Neuronal stem cell (in vitro differentiated cells): Measurements from ENCODE around the gene SPAG5.

Experiments used
- DNase-seq: peaks from one replicate; pipeline ENCODE4 v3.0.0-alpha.2; 2013; ENCODE audit warnings: low spot score
- H2AFZ ChIP-seq: one replicate; pipeline ENCODE4 v1.6.1; 2013; ENCODE audit warnings: mild to moderate bottlenecking, low read length, inconsistent platforms
- H2AK5ac ChIP-seq: 2 replicates; pipeline ENCODE4 v1.6.1; 2013; ENCODE audit warnings: low read depth, mild to moderate bottlenecking, inconsistent platforms, low read length, moderate library complexity, mixed read lengths
- H2BK120ac ChIP-seq: 2 replicates; pipeline ENCODE4 v1.6.1; 2013; ENCODE audit warnings: low read depth, mild to moderate bottlenecking, inconsistent platforms, low read length, moderate library complexity, mixed read lengths
- H2BK12ac ChIP-seq: one replicate; pipeline ENCODE4 v1.6.1; 2013; ENCODE audit warnings: low read length, inconsistent platforms
- H2BK15ac ChIP-seq: 2 replicates; pipeline ENCODE4 v1.6.1; 2013; ENCODE audit warnings: mild to moderate bottlenecking, low read length, inconsistent platforms, mixed read lengths
- H2BK5ac ChIP-seq: one replicate; pipeline ENCODE4 v1.6.1; 2013; ENCODE audit warnings: inconsistent platforms, mild to moderate bottlenecking, low read length, moderate library complexity
- H3K14ac ChIP-seq: one replicate; pipeline ENCODE4 v1.6.1; 2013; ENCODE audit warnings: low read length, inconsistent platforms
- H3K18ac ChIP-seq: 2 replicates; pipeline ENCODE4 v1.6.1; 2013; ENCODE audit warnings: low read length, inconsistent platforms
- H3K23ac ChIP-seq: 2 replicates; pipeline ENCODE4 v1.6.1; 2013; ENCODE audit warnings: low read depth, mild to moderate bottlenecking, mixed read lengths, low read length, inconsistent platforms; ENCODE audit not compliant: poor library complexity
- H3K27ac ChIP-seq: replicated peaks from 3 replicates; pipeline ENCODE4 v1.5.1; 2013; ENCODE audit warnings: low read length, inconsistent platforms
- H3K27me3 ChIP-seq, 3 experiments: 2 replicates each; pipeline ENCODE4 v1.6.1; 2013; ENCODE audit warnings: low read length in 3 of 3, mild to moderate bottlenecking in 2 of 3, inconsistent platforms in 1 of 3, low read depth in 1 of 3, mixed read lengths in 1 of 3, moderate library complexity in 1 of 3; ENCODE audit not compliant: control insufficient read depth in 3 of 3, insufficient read depth in 3 of 3
- H3K36me3 ChIP-seq, 2 donors: replicated peaks in 1 of 2; 2 replicates each; pipeline ENCODE4 v1.6.1; 2013; ENCODE audit warnings: low read length in 2 of 2; ENCODE audit not compliant: control insufficient read depth in 2 of 2, insufficient read depth in 2 of 2
- H3K4ac ChIP-seq: 2 replicates; pipeline ENCODE4 v1.6.1; 2013; ENCODE audit warnings: inconsistent platforms, mild to moderate bottlenecking, low read length, moderate library complexity
- H3K4me1 ChIP-seq, 2 donors: 1 replicate in 1 of 2; 2 replicates in 1 of 2; pipeline ENCODE4 v1.6.1; 2013; ENCODE audit warnings: low read length in 2 of 2, low read depth in 1 of 2; ENCODE audit not compliant: control insufficient read depth in 2 of 2, insufficient read depth in 1 of 2
- H3K4me2 ChIP-seq: one replicate; pipeline ENCODE4 v1.6.1; 2013; ENCODE audit warnings: mild to moderate bottlenecking, low read length, inconsistent platforms; ENCODE audit not compliant: insufficient read depth, poor library complexity, severe bottlenecking
- H3K4me3 ChIP-seq, 2 donors: 2 replicates each; pipeline ENCODE4 v1.5.1; 2013; ENCODE audit warnings: low read length in 2 of 2, mild to moderate bottlenecking in 2 of 2, inconsistent platforms in 1 of 2, moderate library complexity in 1 of 2
- H3K79me1 ChIP-seq: one replicate; pipeline ENCODE4 v1.6.1; 2013; ENCODE audit warnings: low read depth, mild to moderate bottlenecking, inconsistent platforms, low read length, moderate library complexity
- H3K9ac ChIP-seq: one replicate; pipeline ENCODE4 v1.6.1; 2013; ENCODE audit warnings: mild to moderate bottlenecking, low read depth, low read length, inconsistent platforms; ENCODE audit not compliant: poor library complexity
- H3K9me3 ChIP-seq, 2 donors: replicated peaks in 1 of 2; 2 replicates each; pipeline versions ENCODE3 to v1.6.1; 2013; ENCODE audit warnings: low read length in 2 of 2, mild to moderate bottlenecking in 2 of 2, inconsistent platforms in 1 of 2, low read depth in 1 of 2, mixed read lengths in 1 of 2, moderate library complexity in 1 of 2; ENCODE audit not compliant: control insufficient read depth in 2 of 2, insufficient read depth in 1 of 2
- H4K8ac ChIP-seq: one replicate; pipeline ENCODE4 v1.6.1; 2013; ENCODE audit warnings: low read depth, mild to moderate bottlenecking, inconsistent platforms, low read length, moderate library complexity
- H4K91ac ChIP-seq: one replicate; pipeline ENCODE4 v1.6.1; 2013; ENCODE audit warnings: low read length, low read depth, mild to moderate bottlenecking, inconsistent platforms; ENCODE audit not compliant: poor library complexity
- WGBS, 2 donors: extraction: QIAGEN DNeasy Blood & Tissue Kit; methylation state at CpG; one replicate each; pipeline ENCODE4 v1.1.7; 2013; ENCODE audit warnings: missing lambda C conversion rate in 2 of 2, mixed read lengths in 1 of 2; ENCODE audit not compliant: insufficient read length in 2 of 2, insufficient replicate concordance in 1 of 2; ENCODE audit errors: extremely low coverage in 2 of 2; 5-methylcytosine and 5-hydroxymethylcytosine counted together

The SPAG5 gene

GRCh38 chr17:28533091-28533807, 65.6 kb downstream of the SPAG5 start:
- no peaks in the 10 kb centered on the region for H3K36me3 ChIP-seq
- peaks cover 5 to 9% of the 10 kb centered on the region in 2 donors for H3K4me1 ChIP-seq
- peak overlapping the region; percentile 45 for H3K23ac ChIP-seq
- no peak for DNase-seq
- no peak overlapping the region for H3K9ac ChIP-seq
- peaks cover 0 to 48% (median 0%) of the 10 kb centered on the region in 3 experiments for H3K27me3 ChIP-seq
- WGBS, 2 donors, result 100% methylated on average over 1 of the region's 16 CpGs; no CpG with 5 or more reads in 1 of the 2 donors
- no peak overlapping the region for H3K27ac ChIP-seq
- no peak overlapping the region for H3K4me3 ChIP-seq
- peak overlapping the region; percentile 54 for H4K8ac ChIP-seq
- no peak overlapping the region for H2AFZ ChIP-seq
- H2BK5ac ChIP-seq, result no peak overlapping the region
- peak overlapping the region; percentile 65 for H3K18ac ChIP-seq
- no peak overlapping the region for H4K91ac ChIP-seq
- no peak overlapping the region for H3K4me2 ChIP-seq
- H2BK120ac ChIP-seq, result no peak overlapping the region
- no peaks in the 10 kb centered on the region for H3K79me1 ChIP-seq
- no peak overlapping the region for H3K14ac ChIP-seq
- peak overlapping the region; percentile 54 for H2AK5ac ChIP-seq
- peak overlapping the region; percentile 89 for H2BK12ac ChIP-seq
- H3K4ac ChIP-seq, result no peak overlapping the region
- peak overlapping the region; percentile 20 for H2BK15ac ChIP-seq
- H3K9me3 ChIP-seq, result no peaks in the 10 kb centered on the region

DNA sequence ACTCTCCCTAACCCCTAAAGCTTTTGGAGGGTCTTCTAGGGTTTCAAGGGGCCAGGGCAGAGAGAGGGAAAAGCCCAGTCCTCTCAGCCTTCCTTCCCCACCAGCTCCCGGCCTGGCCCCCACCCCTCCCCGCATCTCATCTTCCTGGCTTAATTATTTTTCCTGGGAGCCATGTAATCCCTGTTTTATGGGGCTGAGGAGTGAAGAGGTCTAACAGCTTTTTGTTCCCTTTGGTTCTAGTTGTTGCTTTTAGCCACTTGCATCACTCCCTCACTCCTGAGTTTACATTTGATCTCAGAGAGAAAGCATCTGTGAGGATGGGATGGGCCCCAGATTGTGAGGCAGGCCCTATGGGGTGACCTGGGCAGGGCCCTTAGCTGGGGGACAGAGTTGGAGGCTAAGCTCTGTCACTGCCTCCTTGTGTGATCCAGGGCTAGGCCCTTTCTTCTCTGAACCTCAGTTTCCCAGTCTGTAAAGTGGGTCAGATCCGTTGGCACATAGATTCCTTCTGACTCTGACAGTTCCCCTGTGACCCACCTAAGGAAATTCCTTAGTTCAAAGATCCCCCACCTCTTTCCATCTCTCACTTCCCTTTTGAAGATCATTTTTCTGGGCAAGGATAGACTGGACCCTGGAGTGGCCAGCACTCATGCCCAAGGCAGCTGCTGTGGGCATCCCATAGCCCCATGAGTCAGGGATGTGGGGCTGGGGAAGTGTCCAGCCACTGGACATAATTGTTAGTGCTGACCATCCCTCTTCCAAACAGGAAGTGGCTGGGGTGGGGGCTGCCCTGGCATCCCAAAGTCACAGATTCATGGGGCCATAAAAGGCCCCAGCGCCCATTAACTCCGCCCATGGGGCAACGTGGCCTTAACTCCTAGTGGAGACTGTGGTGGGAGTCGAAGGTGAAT, 66.5 kb downstream of the SPAG5 start:
- H3K27ac ChIP-seq, result no peak overlapping the region

DNA sequence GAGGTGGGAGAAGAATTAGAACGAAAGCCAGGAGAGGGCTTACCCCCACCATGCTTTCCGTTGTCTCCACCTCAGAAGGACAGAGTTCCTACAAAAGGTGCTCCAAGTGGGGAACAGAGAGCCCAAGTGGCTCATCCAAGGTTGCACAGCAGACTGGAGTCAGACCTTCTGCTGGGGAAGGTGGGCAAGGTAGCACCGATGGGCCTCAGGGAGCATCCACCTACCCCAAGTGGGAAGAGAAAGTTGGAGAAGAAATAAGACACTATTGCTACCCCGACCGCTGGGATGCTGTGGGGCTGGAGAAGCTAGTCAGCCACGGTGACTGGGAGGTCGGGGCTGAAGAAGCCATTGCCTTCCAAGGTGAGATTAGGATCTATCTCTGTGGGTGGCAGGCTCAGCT, 67.9 kb downstream of the SPAG5 start:
- Histone ChIP-seq H3K27me3 (peaks cover 0 to 27% (median 0%) of the 10 kb centered on the region in 3 experiments), H2AFZ (no peak overlapping the region), H3K4me2 (no peak overlapping the region), H4K8ac (no peak overlapping the region), H3K4me3 (no peak overlapping the region), H4K91ac (no peak overlapping the region), H2BK120ac (no peak overlapping the region), H3K4ac (no peak overlapping the region), H3K14ac (no peak overlapping the region), H2BK12ac (no peak overlapping the region), H3K23ac (no peak overlapping the region), H3K27ac (no peak overlapping the region), H3K79me1 (no peaks in the 10 kb centered on the region), H3K36me3 (no peaks in the 10 kb centered on the region), H3K9me3 (no peaks in the 10 kb centered on the region), H2BK15ac (no peak overlapping the region), H2AK5ac (no peak overlapping the region), H3K18ac (no peak overlapping the region), H3K4me1 (peaks cover 9 to 11% of the 10 kb centered on the region in 2 donors), H2BK5ac (no peak overlapping the region), H3K9ac (no peak overlapping the region)
- WGBS, 2 donors, result no CpG with 5 or more reads among the region's 7 CpGs
- DNase-seq, result no peak

More for the DNA sequence above, 66.5 kb downstream of the SPAG5 start:
- H3K9me3 ChIP-seq, result no peaks in the 10 kb centered on the region
- no peak overlapping the region for H3K4me2 ChIP-seq
- no peak for DNase-seq
- no CpG with 5 or more reads among the region's 7 CpGs for WGBS, 2 donors
- H2BK12ac ChIP-seq, result no peak overlapping the region
- H2BK120ac ChIP-seq, result no peak overlapping the region
- H3K18ac ChIP-seq, result peak overlapping the region; percentile 65
- no peak overlapping the region for H3K4ac ChIP-seq
- no peaks in the 10 kb centered on the region for H3K36me3 ChIP-seq
- peaks cover 0 to 41% (median 0%) of the 10 kb centered on the region in 3 experiments for H3K27me3 ChIP-seq
- H4K8ac ChIP-seq, result no peak overlapping the region
- no peak overlapping the region for H3K14ac ChIP-seq
- H3K79me1 ChIP-seq, result no peaks in the 10 kb centered on the region
- no peak overlapping the region for H2BK5ac ChIP-seq
- H2BK15ac ChIP-seq, result peak overlapping the region; percentile 20
- H3K23ac ChIP-seq, result no peak overlapping the region
- H3K4me1 ChIP-seq, result peaks cover 9% of the 10 kb centered on the region in 2 donors
- peak overlapping the region; percentile 54 for H2AK5ac ChIP-seq
- no peak overlapping the region for H2AFZ ChIP-seq
- no peak overlapping the region for H3K9ac ChIP-seq
- no peak overlapping the region for H3K4me3 ChIP-seq
- H4K91ac ChIP-seq, result no peak overlapping the region

DNA sequence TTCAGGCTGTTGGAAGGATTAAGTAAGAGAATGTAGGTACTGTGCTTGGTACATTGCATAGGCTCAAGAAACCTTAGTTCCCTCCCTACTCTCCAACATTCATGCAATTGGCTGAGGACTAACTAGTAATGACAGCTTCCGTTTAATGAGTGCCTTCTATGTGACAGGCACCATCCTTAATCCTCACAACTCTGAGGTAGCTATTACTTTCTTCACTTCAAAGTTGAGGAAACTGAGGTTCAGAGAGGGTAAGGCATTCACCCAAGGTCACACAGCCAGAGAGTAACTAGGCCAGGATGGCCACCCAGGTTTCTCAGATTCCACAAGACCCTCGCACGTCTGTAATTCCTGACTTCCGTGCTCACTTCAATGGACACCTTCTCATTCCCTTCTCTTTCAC, 68.6 kb downstream of the SPAG5 start:
- H2BK5ac ChIP-seq, result no peak overlapping the region
- H2AFZ ChIP-seq, result no peak overlapping the region
- no peaks in the 10 kb centered on the region for H3K79me1 ChIP-seq
- no peak overlapping the region for H3K4me3 ChIP-seq
- no peak overlapping the region for H3K9ac ChIP-seq
- H2AK5ac ChIP-seq, result no peak overlapping the region
- no peak overlapping the region for H3K27ac ChIP-seq
- H3K18ac ChIP-seq, result no peak overlapping the region
- H3K23ac ChIP-seq, result no peak overlapping the region
- no peak overlapping the region for H3K14ac ChIP-seq
- H3K4me2 ChIP-seq, result no peak overlapping the region
- H2BK120ac ChIP-seq, result no peak overlapping the region
- H2BK12ac ChIP-seq, result no peak overlapping the region
- H4K91ac ChIP-seq, result no peak overlapping the region
- no peak overlapping the region for H2BK15ac ChIP-seq
- no peak overlapping the region for H3K4ac ChIP-seq
- H3K36me3 ChIP-seq, result no peaks in the 10 kb centered on the region
- no peak for DNase-seq
- WGBS, 2 donors, result no CpG with 5 or more reads among the region's 4 CpGs
- H3K9me3 ChIP-seq, result no peaks in the 10 kb centered on the region
- H3K4me1 ChIP-seq, result peaks cover 9 to 16% of the 10 kb centered on the region in 2 donors
- peaks cover 0 to 22% (median 0%) of the 10 kb centered on the region in 3 experiments for H3K27me3 ChIP-seq
- no peak overlapping the region for H4K8ac ChIP-seq
